Upper lobe of left lung (tissue), 6 donors: Measurements from ENCODE around the gene MRPS18A. TPM values are rescaled to one million over a fixed set of nuclear protein-coding genes. Genes with fewer than 3 reads are reported as not detected.

Experiments
- ATAC-seq, 2 donors: fragments of 200-7000 bp; cut with Tn5 transposase; one replicate each; pipeline ENCODE4 v1.9.1; 2022; ENCODE audit warnings: mild to moderate bottlenecking in 2 of 2, moderate library complexity in 2 of 2; ENCODE audit not compliant: low FRiP score in 2 of 2
- DNase-seq, 2 donors: peaks; one replicate each; pipeline ENCODE4 v3.0.0-alpha.2; 2019 to 2020
- H3K27ac ChIP-seq, 4 donors: fragments of 200-600 bp; sonication (generic); one replicate each; pipeline ENCODE4 v1.5.1; 2016 to 2019
- H3K27me3 ChIP-seq, 4 donors: fragments of 200-600 bp; sonication (generic); one replicate each; pipeline ENCODE4 v1.5.1; 2017 to 2019
- H3K36me3 ChIP-seq, 4 donors: fragments of 200-600 bp; sonication (generic); one replicate each; pipeline ENCODE4 v1.5.1; 2016 to 2019
- H3K4me1 ChIP-seq, 4 donors: fragments of 200-600 bp; sonication (generic); one replicate each; pipeline ENCODE4 v1.5.1; 2018 to 2019
- H3K4me3 ChIP-seq, 4 donors: fragments of 200-600 bp; sonication (generic); one replicate each; pipeline ENCODE4 v1.5.1; 2017 to 2019; ENCODE audit warnings: mild to moderate bottlenecking in 2 of 4, moderate library complexity in 1 of 4
- H3K9me3 ChIP-seq, 4 donors: fragments of 200-600 bp; sonication (generic); one replicate each; pipeline ENCODE4 v1.5.1; 2018 to 2019
- CTCF ChIP-seq, 6 experiments: fragments of 450-650 bp in 4 of 6; fragments of 200-600 bp in 2 of 6; sonication (generic) in 2 of 6; IDR thresholded peaks; one replicate each; pipeline ENCODE4 v1.5.1; 2016 to 2019; ENCODE audit warnings: antibody characterized with exemption in 6 of 6
- EP300 ChIP-seq, 4 donors: sonication (generic); formaldehyde crosslinking; IDR thresholded peaks; one replicate each; pipeline ENCODE4 v1.5.1; 2017; ENCODE audit warnings: antibody characterized with exemption in 4 of 4, control low read depth in 2 of 4
- POLR2A ChIP-seq, 4 donors: fragments of 450-650 bp; IDR thresholded peaks; one replicate each; pipeline ENCODE4 v1.5.1; 2016 to 2017; ENCODE audit warnings: antibody characterized with exemption in 4 of 4, mild to moderate bottlenecking in 2 of 4
- POLR2AphosphoS5 ChIP-seq, 2 donors: sonication (generic); formaldehyde crosslinking; IDR thresholded peaks; one replicate each; pipeline ENCODE4 v1.5.1; 2017; ENCODE audit warnings: antibody characterized with exemption in 2 of 2
- WGBS, 2 donors: methylation state at CpG; one replicate each; pipeline ENCODE4 v1.1.5; 2017 to 2018; 5-methylcytosine and 5-hydroxymethylcytosine counted together
- total RNA-seq, 6 donors: library from RNA; depleted of rRNA in 4 of 6; stranded (reverse); fragments of >200 nt in 4 of 6; gene quantifications; one replicate each; pipeline versions ENCODE4 v1.1.0 to v1.2.1, GENCODE V29; 2016 to 2021
- donor health status: DM: no; HTN: no; CAD: no; lungs with moderate emphysema.
- donor health status: DM: no; HTN: yes; CAD: no; lungs with severe emphysema.

Gene MRPS18A
- total RNA-seq, 6 donors from 2014 or later = 21.0 to 45.6 (median 33.4) TPM

GRCh38 chr6:43673444-43674084, 14.0 kb downstream of the MRPS18A start:
- DNase-seq (peak in 1 of 2 donors; percentile 87), ATAC-seq (no peak)
- WGBS, 2 donors = 72 to 84% methylated on average over 4 to 10 of the region's 15 CpGs
- no peak overlapping the region for H3K4me3 ChIP-seq
- TF ChIP-seq POLR2A (IDR thresholded peaks at IDR 0.05) (no peak), POLR2AphosphoS5 (IDR thresholded peaks at IDR 0.05) (peak; percentile 75)
- peaks cover 5 to 26% (median 9%) of the 10 kb centered on the region in 4 donors for H3K4me1 ChIP-seq
- peak overlapping the region in 2 of 4 donors; percentile 49 to 54 for H3K27ac ChIP-seq
- H3K36me3 ChIP-seq = peaks cover 21 to 83% (median 71%) of the 10 kb centered on the region in 4 donors
- no peaks in the 10 kb centered on the region for H3K9me3 ChIP-seq
- no peaks in the 10 kb centered on the region for H3K27me3 ChIP-seq

GRCh38 chr6:43671801-43672690, 15.5 kb downstream of the MRPS18A start:
- ATAC-seq (no peak), DNase-seq (no peak)
- WGBS, 2 donors = 86 to 89% methylated on average over 12 to 16 of the region's 16 CpGs
- Histone ChIP-seq H3K4me3 (no peak overlapping the region), H3K27me3 (no peaks in the 10 kb centered on the region), H3K27ac (peak overlapping the region in 2 of 4 donors; percentile 23 to 54), H3K36me3 (peaks cover 12 to 68% (median 56%) of the 10 kb centered on the region in 4 donors), H3K4me1 (peaks cover 20 to 41% (median 24%) of the 10 kb centered on the region in 4 donors), H3K9me3 (no peaks in the 10 kb centered on the region)
- TF ChIP-seq CTCF (IDR thresholded peaks at IDR 0.05) (no peak), POLR2AphosphoS5 (IDR thresholded peaks at IDR 0.05) (no peak), POLR2A (IDR thresholded peaks at IDR 0.05) (no peak), EP300 (IDR thresholded peaks at IDR 0.05) (no peak)

- 86 to 96% methylated on average over 6 to 8 of the region's 8 CpGs for WGBS, 2 donors
- TF ChIP-seq CTCF (IDR thresholded peaks at IDR 0.05) = no peak
- TF ChIP-seq EP300 (IDR thresholded peaks at IDR 0.05) = no peak
- TF ChIP-seq POLR2AphosphoS5 (IDR thresholded peaks at IDR 0.05) = no peak
- TF ChIP-seq POLR2A (IDR thresholded peaks at IDR 0.05) = no peak
- peak overlapping the region in 2 of 4 donors; percentile 23 to 54 for H3K27ac ChIP-seq
These were observed 16.4 kb downstream of the MRPS18A start for GRCh38 chr6:43671011-43671800.

GRCh38 chr6:43670623-43670986, 17.0 kb downstream of the MRPS18A start:
- TF ChIP-seq CTCF (IDR thresholded peaks at IDR 0.05) = no peak
- no peak for TF ChIP-seq POLR2AphosphoS5 (IDR thresholded peaks at IDR 0.05)
- TF ChIP-seq POLR2A (IDR thresholded peaks at IDR 0.05) = no peak
- TF ChIP-seq EP300 (IDR thresholded peaks at IDR 0.05) = no peak
- H3K27ac ChIP-seq = no peak overlapping the region
- no peak overlapping the region for H3K4me3 ChIP-seq
- peaks cover 21 to 42% (median 25%) of the 10 kb centered on the region in 4 donors for H3K4me1 ChIP-seq
- H3K9me3 ChIP-seq = no peaks in the 10 kb centered on the region
- 94 to 98% methylated on average over 6 of the region's 6 CpGs for WGBS, 2 donors
- no peak for DNase-seq
- peaks cover 7 to 53% (median 42%) of the 10 kb centered on the region in 4 donors for H3K36me3 ChIP-seq
- H3K27me3 ChIP-seq = no peaks in the 10 kb centered on the region
- no peak for ATAC-seq

More at GRCh38 chr6:43671011-43671800, 16.4 kb downstream of the MRPS18A start:
- peaks cover 21 to 42% (median 25%) of the 10 kb centered on the region in 4 donors for H3K4me1 ChIP-seq
- H3K4me3 ChIP-seq = no peak overlapping the region
- no peaks in the 10 kb centered on the region for H3K27me3 ChIP-seq
- ATAC-seq (no peak), DNase-seq (no peak)
- H3K9me3 ChIP-seq = no peaks in the 10 kb centered on the region
- H3K36me3 ChIP-seq = peaks cover 10 to 59% (median 48%) of the 10 kb centered on the region in 4 donors
